ENCODE data around the gene KRT79. TPM values are rescaled to one million over a fixed set of nuclear protein-coding genes. Genes with fewer than 3 reads are reported as not detected.

The KRT79 gene
- total RNA-seq, 1 experiment from 2014 or later, result not detected

DNA sequence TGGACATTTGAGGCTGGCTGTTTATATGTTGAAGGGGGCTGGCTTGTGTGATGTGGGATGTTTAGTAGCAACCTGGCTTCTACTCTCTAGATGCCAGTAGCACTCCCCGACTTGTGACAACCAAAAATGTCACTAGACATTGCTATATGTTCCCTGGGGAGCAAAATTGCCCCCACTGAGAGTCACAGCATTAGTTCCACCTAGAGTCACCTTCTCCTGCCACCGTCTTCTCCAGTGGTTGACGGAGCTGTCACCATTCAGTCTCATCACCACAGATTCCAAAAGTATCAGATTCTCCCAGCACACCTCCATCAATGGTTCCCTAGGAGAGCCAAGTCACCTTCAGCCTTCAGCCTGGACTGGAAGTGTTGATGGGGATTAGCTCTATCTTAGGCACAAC lies 49.2 kb downstream of the KRT79 start:
- ATAC-seq (no peak), DNase-seq (ENCODE audit: low read depth, low spot score) (no peak)
- BruUV-seq (replicated peaks), result no TSS peak
- Histone ChIP-seq H3K27me3 (ENCODE audit: control insufficient read depth, insufficient read depth, low read length) (peaks cover 13% of the 10 kb centered on the region), H3K4me3 (ENCODE audit: low read depth in 2 of 2, low read length in 2 of 2) (no peak overlapping the region), H3K9me3 (ENCODE audit: control insufficient read depth, insufficient read depth, low read depth, low read length) (no peaks in the 10 kb centered on the region), H3K4me1 (ENCODE audit: control insufficient read depth, insufficient read depth, low read length) (no peaks in the 10 kb centered on the region), H3K36me3 (ENCODE audit: control insufficient read depth, insufficient read depth, low read length) (no peaks in the 10 kb centered on the region), H3K27ac (ENCODE audit: low read length) (no peak overlapping the region)
- intact Hi-C loops (cut with micrococcal nuclease; ENCODE audit: unreplicated experiment), result no loop called here
- CTCF ChIA-PET, result no interaction called here
- TF ChIP-seq TCF7L2 (IDR thresholded peaks at IDR 0.05; ENCODE audit: low read depth, low read length), result no peak
- TF ChIP-seq SIN3A (IDR thresholded peaks at IDR 0.05; ENCODE audit: borderline replicate concordance, insufficient read depth, low read depth, low read length), result no peak
- TF ChIP-seq, protein P1, sequence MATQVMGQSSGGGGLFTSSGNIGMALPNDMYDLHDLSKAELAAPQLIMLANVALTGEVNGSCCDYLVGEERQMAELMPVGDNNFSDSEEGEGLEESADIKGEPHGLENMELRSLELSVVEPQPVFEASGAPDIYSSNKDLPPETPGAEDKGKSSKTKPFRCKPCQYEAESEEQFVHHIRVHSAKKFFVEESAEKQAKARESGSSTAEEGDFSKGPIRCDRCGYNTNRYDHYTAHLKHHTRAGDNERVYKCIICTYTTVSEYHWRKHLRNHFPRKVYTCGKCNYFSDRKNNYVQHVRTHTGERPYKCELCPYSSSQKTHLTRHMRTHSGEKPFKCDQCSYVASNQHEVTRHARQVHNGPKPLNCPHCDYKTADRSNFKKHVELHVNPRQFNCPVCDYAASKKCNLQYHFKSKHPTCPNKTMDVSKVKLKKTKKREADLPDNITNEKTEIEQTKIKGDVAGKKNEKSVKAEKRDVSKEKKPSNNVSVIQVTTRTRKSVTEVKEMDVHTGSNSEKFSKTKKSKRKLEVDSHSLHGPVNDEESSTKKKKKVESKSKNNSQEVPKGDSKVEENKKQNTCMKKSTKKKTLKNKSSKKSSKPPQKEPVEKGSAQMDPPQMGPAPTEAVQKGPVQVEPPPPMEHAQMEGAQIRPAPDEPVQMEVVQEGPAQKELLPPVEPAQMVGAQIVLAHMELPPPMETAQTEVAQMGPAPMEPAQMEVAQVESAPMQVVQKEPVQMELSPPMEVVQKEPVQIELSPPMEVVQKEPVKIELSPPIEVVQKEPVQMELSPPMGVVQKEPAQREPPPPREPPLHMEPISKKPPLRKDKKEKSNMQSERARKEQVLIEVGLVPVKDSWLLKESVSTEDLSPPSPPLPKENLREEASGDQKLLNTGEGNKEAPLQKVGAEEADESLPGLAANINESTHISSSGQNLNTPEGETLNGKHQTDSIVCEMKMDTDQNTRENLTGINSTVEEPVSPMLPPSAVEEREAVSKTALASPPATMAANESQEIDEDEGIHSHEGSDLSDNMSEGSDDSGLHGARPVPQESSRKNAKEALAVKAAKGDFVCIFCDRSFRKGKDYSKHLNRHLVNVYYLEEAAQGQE (IDR thresholded peaks at IDR 0.05; ENCODE audit: insufficient read depth in 1 of 2, low read depth in 2 of 2, low read length in 1 of 2), result no peak
- no peak for TF ChIP-seq POLR2AphosphoS5 (IDR thresholded peaks at IDR 0.05; ENCODE audit: low read depth, low read length)
- TF ChIP-seq, protein P2, sequence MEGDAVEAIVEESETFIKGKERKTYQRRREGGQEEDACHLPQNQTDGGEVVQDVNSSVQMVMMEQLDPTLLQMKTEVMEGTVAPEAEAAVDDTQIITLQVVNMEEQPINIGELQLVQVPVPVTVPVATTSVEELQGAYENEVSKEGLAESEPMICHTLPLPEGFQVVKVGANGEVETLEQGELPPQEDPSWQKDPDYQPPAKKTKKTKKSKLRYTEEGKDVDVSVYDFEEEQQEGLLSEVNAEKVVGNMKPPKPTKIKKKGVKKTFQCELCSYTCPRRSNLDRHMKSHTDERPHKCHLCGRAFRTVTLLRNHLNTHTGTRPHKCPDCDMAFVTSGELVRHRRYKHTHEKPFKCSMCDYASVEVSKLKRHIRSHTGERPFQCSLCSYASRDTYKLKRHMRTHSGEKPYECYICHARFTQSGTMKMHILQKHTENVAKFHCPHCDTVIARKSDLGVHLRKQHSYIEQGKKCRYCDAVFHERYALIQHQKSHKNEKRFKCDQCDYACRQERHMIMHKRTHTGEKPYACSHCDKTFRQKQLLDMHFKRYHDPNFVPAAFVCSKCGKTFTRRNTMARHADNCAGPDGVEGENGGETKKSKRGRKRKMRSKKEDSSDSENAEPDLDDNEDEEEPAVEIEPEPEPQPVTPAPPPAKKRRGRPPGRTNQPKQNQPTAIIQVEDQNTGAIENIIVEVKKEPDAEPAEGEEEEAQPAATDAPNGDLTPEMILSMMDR (IDR thresholded peaks at IDR 0.05), result no peak
- in situ Hi-C loops (cut with HindIII; ENCODE audit: low pct_unique_long_range_greater_than_20kb, low sequenced_read_pairs), result no loop called here
- POLR2A ChIA-PET, result no interaction called here

GRCh38 chr12:52783563-52784316 lies 50.4 kb downstream of the KRT79 start:
- DNase-seq (ENCODE audit: low read depth, low spot score) (no peak), ATAC-seq (no peak)
- no TSS peak for BruUV-seq (replicated peaks)
- Histone ChIP-seq H3K36me3 (ENCODE audit: control insufficient read depth, insufficient read depth, low read length) (no peaks in the 10 kb centered on the region), H3K9me3 (ENCODE audit: control insufficient read depth, insufficient read depth, low read depth, low read length) (no peaks in the 10 kb centered on the region), H3K4me1 (ENCODE audit: control insufficient read depth, insufficient read depth, low read length) (no peaks in the 10 kb centered on the region), H3K27ac (ENCODE audit: low read length) (no peak overlapping the region), H3K27me3 (ENCODE audit: control insufficient read depth, insufficient read depth, low read length) (peaks cover 18% of the 10 kb centered on the region), H3K4me3 (ENCODE audit: low read depth in 2 of 2, low read length in 2 of 2) (no peak overlapping the region)
- in situ Hi-C loops (cut with HindIII; ENCODE audit: low pct_unique_long_range_greater_than_20kb, low sequenced_read_pairs) (no loop called here), intact Hi-C loops (cut with micrococcal nuclease; ENCODE audit: unreplicated experiment) (no loop called here)
- POLR2A ChIA-PET, result no interaction called here
- no peak for TF ChIP-seq TCF7L2 (IDR thresholded peaks at IDR 0.05; ENCODE audit: low read depth, low read length)
- TF ChIP-seq, protein P1 (IDR thresholded peaks at IDR 0.05; ENCODE audit: insufficient read depth in 1 of 2, low read depth in 2 of 2, low read length in 1 of 2), result no peak
- TF ChIP-seq POLR2AphosphoS5 (IDR thresholded peaks at IDR 0.05; ENCODE audit: low read depth, low read length), result no peak
- no peak for TF ChIP-seq SIN3A (IDR thresholded peaks at IDR 0.05; ENCODE audit: borderline replicate concordance, insufficient read depth, low read depth, low read length)
- TF ChIP-seq, protein P2 (IDR thresholded peaks at IDR 0.05), result no peak
- CTCF ChIA-PET, result no interaction called here

All from Panc1 (cell line).